Neural progenitor cell (in vitro differentiated cells): ENCODE results near the gene CRB2. TPM values are rescaled to one million over a fixed set of nuclear protein-coding genes. Genes with fewer than 3 reads are reported as not detected.

ENCODE experiments used
- DNase-seq: peaks from one replicate; pipeline ENCODE4 v3.0.0-alpha.2; 2016; ENCODE audit warnings: low spot score
- H2AFZ ChIP-seq: fragments of 200-600 bp; sonication (generic); replicated peaks from 2 replicates; pipeline ENCODE4 v1.6.1; 2016; ENCODE audit warnings: antibody characterized with exemption
- H3F3A ChIP-seq: fragments of 200-600 bp; sonication (generic); 2 replicates; pipeline ENCODE4 v1.6.1; 2016; ENCODE audit warnings: antibody characterized with exemption, low read depth
- H3K27ac ChIP-seq: fragments of 200-600 bp; sonication (generic); 2 replicates; pipeline ENCODE4 v1.5.1; 2016; ENCODE audit warnings: mild to moderate bottlenecking
- H3K27me3 ChIP-seq: fragments of 200-600 bp; sonication (generic); 2 replicates; pipeline ENCODE4 v1.6.1; 2016; ENCODE audit warnings: mild to moderate bottlenecking, moderate library complexity
- H3K36me3 ChIP-seq: fragments of 200-600 bp; sonication (generic); 2 replicates; pipeline ENCODE4 v1.5.1; 2016
- H3K4me1 ChIP-seq: fragments of 200-600 bp; sonication (generic); 2 replicates; pipeline ENCODE4 v1.6.1; 2016; ENCODE audit warnings: mixed run types
- H3K4me2 ChIP-seq: fragments of 200-600 bp; sonication (generic); 2 replicates; pipeline ENCODE4 v1.6.1; 2016
- H3K4me3 ChIP-seq: fragments of 200-600 bp; sonication (generic); 2 replicates; pipeline ENCODE4 v1.5.1; 2016
- H3K79me2 ChIP-seq: fragments of 200-600 bp; sonication (generic); 2 replicates; pipeline ENCODE4 v1.6.1; 2016; ENCODE audit warnings: low read depth
- H3K9ac ChIP-seq: fragments of 200-600 bp; sonication (generic); 2 replicates; pipeline ENCODE4 v1.6.1; 2016
- H3K9me3 ChIP-seq: fragments of 200-600 bp; sonication (generic); 2 replicates; pipeline ENCODE4 v1.5.1; 2016; ENCODE audit warnings: low read depth
- H4K20me1 ChIP-seq: fragments of 200-600 bp; sonication (generic); 2 replicates; pipeline ENCODE4 v1.6.1; 2016; ENCODE audit warnings: low read depth
- H3K27ac Mint-ChIP-seq: 3 replicates; pipeline ENCODE4 v1.8.0; 2021; ENCODE audit warnings: mixed read lengths
- H3K27me3 Mint-ChIP-seq: 2 replicates; pipeline ENCODE4 v1.8.0; 2022; ENCODE audit warnings: low read depth, mild to moderate bottlenecking, inconsistent platforms, moderate library complexity, mixed read lengths; ENCODE audit not compliant: insufficient read depth
- H3K36me3 Mint-ChIP-seq: 3 replicates; pipeline ENCODE4 v1.8.0; 2021; ENCODE audit warnings: mixed read lengths
- H3K4me1 Mint-ChIP-seq: 3 replicates; pipeline ENCODE4 v1.8.0; 2021; ENCODE audit warnings: mixed read lengths
- H3K4me3 Mint-ChIP-seq: 3 replicates; pipeline ENCODE4 v1.8.0; 2021; ENCODE audit warnings: mild to moderate bottlenecking, moderate library complexity, mixed read lengths
- H3K9me3 Mint-ChIP-seq: 3 replicates; pipeline ENCODE4 v1.8.0; 2020; ENCODE audit warnings: mixed read lengths
- CTCF ChIP-seq: fragments of 200-600 bp; sonication (generic); IDR thresholded peaks from 2 replicates; pipeline ENCODE4 v1.5.1; 2017; ENCODE audit warnings: antibody characterized with exemption, mild to moderate bottlenecking
- EZH2 ChIP-seq: fragments of 200-600 bp; sonication (generic); IDR thresholded peaks from 2 replicates; pipeline ENCODE4 v1.6.1; 2017; ENCODE audit warnings: antibody characterized with exemption, mild to moderate bottlenecking, moderate library complexity
- EZH2phosphoT487 ChIP-seq: fragments of 200-600 bp; sonication (generic); IDR thresholded peaks from 2 replicates; pipeline ENCODE4 v1.6.1; 2017; ENCODE audit warnings: antibody characterized with exemption
- total RNA-seq: library from RNA; depleted of rRNA; stranded (reverse); fragments of >200 nt; gene quantifications from 2 replicates; pipeline ENCODE4 v1.2.3, GENCODE V29; 2015; ENCODE audit warnings: low replicate concordance

Gene CRB2
- total RNA-seq: 18.5 and 70.7 TPM in 2 replicates

- H3K36me3 ChIP-seq: no peaks in the 10 kb centered on the region
- H3K27me3 ChIP-seq: no peaks in the 10 kb centered on the region
- peak; percentile 51 for TF ChIP-seq CTCF
- TF ChIP-seq EZH2phosphoT487: no peak
- TF ChIP-seq EZH2: no peak
- H4K20me1 ChIP-seq: peaks cover 14% of the 10 kb centered on the region
- peak within 1 kb of the TSS; percentile 99 for H3K4me2 ChIP-seq
- H3K27ac ChIP-seq: peak within 1 kb of the TSS; percentile 24
- H2AFZ ChIP-seq: no peak within 1 kb of the TSS
- Mint-ChIP-seq H3K27me3 (peaks cover 30% of the 10 kb centered on the region), H3K36me3 (no peaks in the 10 kb centered on the region), H3K9me3 (no peaks in the 10 kb centered on the region), H3K27ac (peak within 1 kb of the TSS; percentile 99), H3K4me1 (peaks cover 53% of the 10 kb centered on the region), H3K4me3 (peak within 1 kb of the TSS; percentile 94)
- H3K79me2 ChIP-seq: peaks cover 47% of the 10 kb centered on the region
- no peaks in the 10 kb centered on the region for H3K9me3 ChIP-seq
- peaks cover 62% of the 10 kb centered on the region for H3F3A ChIP-seq
- H3K4me3 ChIP-seq: peak within 1 kb of the TSS; percentile 84
- peak within 1 kb of the TSS; percentile 53 for H3K9ac ChIP-seq
- DNase-seq: peak; percentile 91
- peaks cover 31% of the 10 kb centered on the region for H3K4me1 ChIP-seq
These were observed at the start of gene CRB2 for GRCh38 chr9:123355761-123356431. TSS of gene CRB2 (plus strand) at chr9:123356197. CDS start at chr9:123356261, 64 bp downstream.

- Mint-ChIP-seq H3K9me3 (no peaks in the 10 kb centered on the region), H3K27me3 (peaks cover under 1% of the 10 kb centered on the region), H3K36me3 (no peaks in the 10 kb centered on the region), H3K4me3 (no peak overlapping the region), H3K4me1 (peaks cover 11% of the 10 kb centered on the region), H3K27ac (no peak overlapping the region)
- H3K27me3 ChIP-seq: no peaks in the 10 kb centered on the region
- no peak overlapping the region for H3K27ac ChIP-seq
- H2AFZ ChIP-seq: no peak overlapping the region
- H3K9ac ChIP-seq: no peak overlapping the region
- no peak for TF ChIP-seq CTCF
- TF ChIP-seq EZH2: no peak
- TF ChIP-seq EZH2phosphoT487: no peak
- no peak overlapping the region for H3K4me2 ChIP-seq
- no peaks in the 10 kb centered on the region for H3K9me3 ChIP-seq
- DNase-seq: no peak
- no peak overlapping the region for H3K4me3 ChIP-seq
- no peaks in the 10 kb centered on the region for H3F3A ChIP-seq
- H3K79me2 ChIP-seq: no peaks in the 10 kb centered on the region
- H4K20me1 ChIP-seq: no peaks in the 10 kb centered on the region
- peaks cover 9% of the 10 kb centered on the region for H3K4me1 ChIP-seq
- no peaks in the 10 kb centered on the region for H3K36me3 ChIP-seq
These were observed 46.4 kb upstream of the CRB2 start for GRCh38 chr9:123309611-123310010.

GRCh38 chr9:123310551-123311249 is 45.3 kb upstream of the CRB2 start:
- peaks cover 2% of the 10 kb centered on the region for H3K27me3 Mint-ChIP-seq
- H2AFZ ChIP-seq: peak overlapping the region; percentile 50
- DNase-seq: no peak
- no peaks in the 10 kb centered on the region for H3K36me3 Mint-ChIP-seq
- H3K4me1 Mint-ChIP-seq: peaks cover 7% of the 10 kb centered on the region
- H3K4me1 ChIP-seq: no peaks in the 10 kb centered on the region
- no peaks in the 10 kb centered on the region for H3K9me3 Mint-ChIP-seq
- H3K4me2 ChIP-seq: no peak overlapping the region
- H3K9ac ChIP-seq: no peak overlapping the region
- H3K4me3 ChIP-seq: no peak overlapping the region
- H3K27ac ChIP-seq: no peak overlapping the region
- no peaks in the 10 kb centered on the region for H4K20me1 ChIP-seq
- H3F3A ChIP-seq: no peaks in the 10 kb centered on the region
- H3K27ac Mint-ChIP-seq: no peak overlapping the region
- no peak for TF ChIP-seq CTCF
- no peak for TF ChIP-seq EZH2phosphoT487
- TF ChIP-seq EZH2: no peak
- H3K27me3 ChIP-seq: no peaks in the 10 kb centered on the region
- no peaks in the 10 kb centered on the region for H3K9me3 ChIP-seq
- H3K36me3 ChIP-seq: no peaks in the 10 kb centered on the region
- no peaks in the 10 kb centered on the region for H3K79me2 ChIP-seq
- no peak overlapping the region for H3K4me3 Mint-ChIP-seq
